ENCODE measurements around the gene PDGFC.

PDGFC gene

DNA sequence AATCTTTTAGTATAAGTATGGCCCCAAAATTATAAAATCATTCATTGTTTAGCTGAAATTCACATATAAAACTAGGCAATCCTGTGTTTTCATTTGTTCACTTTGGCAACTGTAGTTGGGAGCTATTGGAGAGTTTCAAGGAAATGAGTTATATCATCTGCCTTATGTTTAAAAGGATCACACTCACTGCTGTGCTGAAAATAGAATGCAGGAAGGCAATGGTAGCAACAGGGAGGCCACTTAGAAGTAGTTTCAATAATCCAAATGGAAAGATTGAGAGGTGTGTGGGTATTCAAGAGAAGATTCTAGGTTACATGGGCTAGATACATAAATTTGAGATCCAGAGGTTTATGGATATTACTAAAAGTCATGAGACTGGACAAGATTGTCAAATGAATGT is 184.9 kb downstream of the PDGFC start:
- CTCF ChIA-PET = interaction anchor here (1.4 kb wide), 1 partner anchor 10 kb away, joined by 3 read pairs; no protein-coding TSS in a partner anchor
- no peak for TF ChIP-seq CTCF (IDR thresholded peaks at IDR 0.05; ENCODE audit: control extremely low read depth, extremely low read depth, low read depth, missing control alignments)
- no peak for DNase-seq (ENCODE audit: extremely low spot score)
- POLR2A ChIA-PET = no interaction called here

DNA sequence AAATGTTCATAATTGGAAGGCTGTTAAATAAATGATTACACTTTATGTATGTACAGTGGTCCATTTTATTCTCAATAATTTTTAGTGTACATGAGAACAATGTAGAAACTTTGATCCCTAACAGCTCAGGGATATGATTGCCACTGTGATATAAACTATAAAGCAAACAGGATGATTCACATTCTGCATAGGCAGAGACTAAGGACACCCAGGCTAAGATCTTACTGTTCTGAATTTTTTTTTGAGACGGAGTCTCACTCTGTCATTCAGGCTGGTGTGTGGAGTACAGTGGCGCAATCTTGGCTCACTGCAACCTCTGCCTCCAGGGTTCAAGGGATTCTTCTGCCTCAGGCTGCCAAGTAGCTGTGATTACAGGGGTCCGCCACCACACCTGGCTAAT is 186.6 kb downstream of the PDGFC start:
- no peak for TF ChIP-seq CTCF (IDR thresholded peaks at IDR 0.05; ENCODE audit: control extremely low read depth, extremely low read depth, low read depth, missing control alignments)
- POLR2A ChIA-PET = no interaction called here
- DNase-seq (ENCODE audit: extremely low spot score) = no peak
- CTCF ChIA-PET = interaction anchor here (1.3 kb wide), 1 partner anchor 10 kb away, joined by 4 read pairs; no protein-coding TSS in a partner anchor

GRCh38 chr4:156783966-156784365 is 187.6 kb downstream of the PDGFC start:
- ChIA-PET POLR2A (no interaction called here), CTCF (interaction anchor here (1.3 kb wide), 1 partner anchor 9 kb away, joined by 4 read pairs; no protein-coding TSS in a partner anchor)
- no peak for DNase-seq (ENCODE audit: extremely low spot score)
- TF ChIP-seq CTCF (IDR thresholded peaks at IDR 0.05; ENCODE audit: control extremely low read depth, extremely low read depth, low read depth, missing control alignments) = no peak

DNA sequence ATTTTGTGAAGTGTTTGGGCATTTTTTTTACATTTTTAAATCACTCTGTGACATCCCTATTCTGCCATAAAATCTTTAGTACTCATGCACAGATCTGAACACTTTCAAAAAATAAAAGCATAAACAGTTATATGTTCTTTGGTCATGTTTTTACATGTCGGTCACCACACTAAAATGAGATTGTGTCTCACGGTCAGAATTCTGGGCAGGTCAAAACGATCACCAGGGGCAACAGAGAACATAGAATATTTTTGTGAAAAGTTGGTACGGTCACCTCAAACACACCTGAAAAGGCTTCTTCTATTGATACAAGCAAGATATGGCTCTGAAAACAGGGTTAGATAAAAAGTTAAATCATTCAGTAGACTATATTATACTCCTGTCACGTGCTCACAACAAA is 189.1 kb downstream of the PDGFC start:
- ChIA-PET CTCF (no interaction called here), POLR2A (no interaction called here)
- TF ChIP-seq CTCF (IDR thresholded peaks at IDR 0.05; ENCODE audit: control extremely low read depth, extremely low read depth, low read depth, missing control alignments) = no peak
- no peak for DNase-seq (ENCODE audit: extremely low spot score)

DNA sequence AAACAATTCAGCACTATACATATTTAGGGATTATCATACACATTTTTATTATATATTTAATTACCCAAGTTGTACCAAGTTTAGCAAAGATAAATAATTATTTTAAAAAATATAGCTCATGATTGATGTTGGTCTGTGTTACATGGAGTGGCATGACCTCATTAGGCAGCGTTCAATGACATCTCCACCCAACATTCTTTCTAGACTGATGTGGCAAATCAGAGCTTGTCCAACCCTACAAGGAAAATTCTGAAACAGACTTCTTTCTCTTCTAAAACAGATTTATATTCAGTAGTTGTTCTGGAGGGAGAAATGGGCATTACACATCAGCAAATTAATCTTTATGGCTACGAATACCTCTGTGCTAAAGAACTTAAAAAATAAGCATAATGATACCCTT is 189.7 kb downstream of the PDGFC start:
- TF ChIP-seq CTCF (IDR thresholded peaks at IDR 0.05; ENCODE audit: control extremely low read depth, extremely low read depth, low read depth, missing control alignments) = no peak
- no peak for DNase-seq (ENCODE audit: extremely low spot score)
- POLR2A ChIA-PET = no interaction called here
- CTCF ChIA-PET = no interaction called here

- no peak for TF ChIP-seq CTCF (IDR thresholded peaks at IDR 0.05; ENCODE audit: control extremely low read depth, extremely low read depth, low read depth, missing control alignments)
- ChIA-PET CTCF (no interaction called here), POLR2A (no interaction called here)
- DNase-seq (ENCODE audit: extremely low spot score) = no peak
Measured at GRCh38 chr4:156779774-156780173, 191.8 kb downstream of the PDGFC start.

GRCh38 chr4:156779042-156779441 is 192.6 kb downstream of the PDGFC start:
- DNase-seq (ENCODE audit: extremely low spot score) = no peak
- ChIA-PET CTCF (no interaction called here), POLR2A (no interaction called here)
- no peak for TF ChIP-seq CTCF (IDR thresholded peaks at IDR 0.05; ENCODE audit: control extremely low read depth, extremely low read depth, low read depth, missing control alignments)
